GM23248 (cell line): ENCODE measurements around the gene SGTA.

Experiments
- EZH2 ChIP-seq: fragments of 200-600 bp; sonication (generic); IDR thresholded peaks from 2 replicates; pipeline ENCODE4 v1.6.1; 2018; ENCODE audit warnings: antibody characterized with exemption, mild to moderate bottlenecking; ENCODE audit not compliant: insufficient read depth, poor library complexity, severe bottlenecking
- EZH2phosphoT487 ChIP-seq: fragments of 200-600 bp; sonication (generic); IDR thresholded peaks from 2 replicates; pipeline ENCODE4 v1.6.1; 2018; ENCODE audit warnings: antibody characterized with exemption, moderate library complexity, mild to moderate bottlenecking, low read depth; ENCODE audit not compliant: insufficient read depth

DNA sequence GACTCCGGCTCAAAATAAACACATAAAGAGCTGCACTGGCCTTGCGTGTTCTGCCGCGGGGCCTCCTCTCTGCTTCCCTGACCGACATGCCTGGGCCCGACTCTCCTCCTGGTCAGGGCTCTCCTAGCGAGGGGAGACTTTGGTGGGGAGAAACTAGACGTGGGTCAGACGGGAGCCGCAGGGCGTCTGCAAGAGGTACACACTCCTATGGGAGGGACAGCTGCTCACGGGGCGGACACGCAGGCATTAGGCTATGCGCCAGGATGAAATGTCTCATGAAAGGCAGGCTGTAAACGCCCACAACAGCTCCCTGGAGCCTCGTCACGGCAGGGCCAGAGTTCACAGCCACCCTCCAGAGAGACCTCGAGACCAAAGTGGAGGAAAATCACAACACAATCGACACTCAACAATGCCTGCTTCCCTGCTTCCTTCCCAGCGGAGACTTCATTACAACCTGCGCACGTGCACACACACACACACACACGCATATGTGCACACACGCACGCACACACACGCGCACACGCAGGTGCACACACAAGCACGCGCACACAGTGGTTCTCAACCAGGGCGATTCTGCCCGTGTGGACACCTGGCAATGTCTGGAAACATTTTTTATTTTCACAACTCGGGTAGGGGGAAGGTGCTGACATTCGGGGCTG, 49.0 kb downstream of the SGTA start:
- TF ChIP-seq EZH2 (no peak), EZH2phosphoT487 (no peak)
